ENCODE data around the gene KTN1. TPM values are rescaled to one million over a fixed set of nuclear protein-coding genes. Genes with fewer than 3 reads are reported as not detected.

The KTN1 gene
- total RNA-seq, 1 donor, result 167 TPM

- TF ChIP-seq CTCF (IDR thresholded peaks at IDR 0.05; ENCODE audit: insufficient read depth, low read depth, low read length), result no peak
- DNase-seq (ENCODE audit: low read depth), result no peak
- H3K4me3 ChIP-seq (ENCODE audit: low read depth, low read length), result no peak overlapping the region
These were observed 40.3 kb downstream of the KTN1 start for GRCh38 chr14:55620277-55620676.

- DNase-seq (ENCODE audit: low read depth), result no peak
- no peak overlapping the region for H3K4me3 ChIP-seq (ENCODE audit: low read depth, low read length)
- no peak for TF ChIP-seq CTCF (IDR thresholded peaks at IDR 0.05; ENCODE audit: insufficient read depth, low read depth, low read length)
These were observed 41.0 kb downstream of the KTN1 start for GRCh38 chr14:55620981-55621380.

- DNase-seq (ENCODE audit: low read depth), result no peak
- no peak overlapping the region for H3K4me3 ChIP-seq (ENCODE audit: low read depth, low read length)
- no peak for TF ChIP-seq CTCF (IDR thresholded peaks at IDR 0.05; ENCODE audit: insufficient read depth, low read depth, low read length)
These were observed 41.4 kb downstream of the KTN1 start for GRCh38 chr14:55621391-55621790.

GRCh38 chr14:55624913-55625312 is 44.9 kb downstream of the KTN1 start:
- no peak for TF ChIP-seq CTCF (IDR thresholded peaks at IDR 0.05; ENCODE audit: insufficient read depth, low read depth, low read length)
- DNase-seq (ENCODE audit: low read depth), result no peak
- no peak overlapping the region for H3K4me3 ChIP-seq (ENCODE audit: low read depth, low read length)

GRCh38 chr14:55625481-55625880 is 45.5 kb downstream of the KTN1 start:
- H3K4me3 ChIP-seq (ENCODE audit: low read depth, low read length), result no peak overlapping the region
- no peak for DNase-seq (ENCODE audit: low read depth)
- no peak for TF ChIP-seq CTCF (IDR thresholded peaks at IDR 0.05; ENCODE audit: insufficient read depth, low read depth, low read length)

GRCh38 chr14:55626131-55626530 is 46.1 kb downstream of the KTN1 start:
- no peak for DNase-seq (ENCODE audit: low read depth)
- no peak for TF ChIP-seq CTCF (IDR thresholded peaks at IDR 0.05; ENCODE audit: insufficient read depth, low read depth, low read length)
- H3K4me3 ChIP-seq (ENCODE audit: low read depth, low read length), result no peak overlapping the region

- H3K4me3 ChIP-seq (ENCODE audit: low read depth, low read length), result no peak overlapping the region
- no peak for DNase-seq (ENCODE audit: low read depth)
- TF ChIP-seq CTCF (IDR thresholded peaks at IDR 0.05; ENCODE audit: insufficient read depth, low read depth, low read length), result no peak
These were observed 48.4 kb downstream of the KTN1 start for GRCh38 chr14:55628426-55628825.

All from fibroblast of villous mesenchyme (primary cell).